ENCODE measurements around the gene LDLRAD3. TPM values are rescaled to one million over a fixed set of nuclear protein-coding genes. Genes with fewer than 3 reads are reported as not detected.

Gene LDLRAD3
- total and polyA plus RNA-seq, 12 donors, result 0.87 to 5.1 (median 1.7) TPM

DNA sequence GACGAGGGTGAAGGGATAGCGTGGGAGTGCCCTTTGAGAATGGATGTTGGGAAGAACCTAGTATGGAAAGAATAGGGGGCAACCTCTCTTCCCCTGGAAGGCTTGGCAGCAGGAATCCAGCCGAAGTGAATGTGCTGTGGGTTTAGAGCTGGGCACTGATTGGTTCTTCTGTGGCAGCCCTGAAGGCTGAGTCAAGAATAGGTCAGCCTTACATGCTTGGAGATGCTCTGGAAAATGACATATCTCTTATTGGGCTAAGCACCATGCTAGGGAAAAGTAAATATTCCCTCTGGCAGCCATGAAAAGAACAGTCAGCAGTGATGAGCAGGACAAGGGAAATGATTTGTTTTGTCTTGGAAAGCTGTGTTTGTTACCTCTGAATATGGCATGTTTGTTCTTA lies 195.9 kb downstream of the LDLRAD3 start:
- intact Hi-C loops (cut with DNase I), result loop anchor here in 7 of 10 donors (10.0 kb wide), 7 partner anchors 95 to 315 kb away; partner anchors contain the start of gene LDLRAD3 (in 1 of the 7)
- H3K27me3 ChIP-seq, result peaks cover 0 to 18% (median 3%) of the 10 kb centered on the region in 7 donors
- no peaks in the 10 kb centered on the region for H3K9me3 ChIP-seq
- H3K27ac ChIP-seq, result no peak overlapping the region
- 89 to 93% methylated on average over 3 of the region's 3 CpGs for WGBS, 2 donors
- no peak overlapping the region for H3K4me3 ChIP-seq
- no peak for ATAC-seq
- H3K36me3 ChIP-seq, result no peaks in the 10 kb centered on the region
- TF ChIP-seq, protein P1, sequence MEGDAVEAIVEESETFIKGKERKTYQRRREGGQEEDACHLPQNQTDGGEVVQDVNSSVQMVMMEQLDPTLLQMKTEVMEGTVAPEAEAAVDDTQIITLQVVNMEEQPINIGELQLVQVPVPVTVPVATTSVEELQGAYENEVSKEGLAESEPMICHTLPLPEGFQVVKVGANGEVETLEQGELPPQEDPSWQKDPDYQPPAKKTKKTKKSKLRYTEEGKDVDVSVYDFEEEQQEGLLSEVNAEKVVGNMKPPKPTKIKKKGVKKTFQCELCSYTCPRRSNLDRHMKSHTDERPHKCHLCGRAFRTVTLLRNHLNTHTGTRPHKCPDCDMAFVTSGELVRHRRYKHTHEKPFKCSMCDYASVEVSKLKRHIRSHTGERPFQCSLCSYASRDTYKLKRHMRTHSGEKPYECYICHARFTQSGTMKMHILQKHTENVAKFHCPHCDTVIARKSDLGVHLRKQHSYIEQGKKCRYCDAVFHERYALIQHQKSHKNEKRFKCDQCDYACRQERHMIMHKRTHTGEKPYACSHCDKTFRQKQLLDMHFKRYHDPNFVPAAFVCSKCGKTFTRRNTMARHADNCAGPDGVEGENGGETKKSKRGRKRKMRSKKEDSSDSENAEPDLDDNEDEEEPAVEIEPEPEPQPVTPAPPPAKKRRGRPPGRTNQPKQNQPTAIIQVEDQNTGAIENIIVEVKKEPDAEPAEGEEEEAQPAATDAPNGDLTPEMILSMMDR (IDR thresholded peaks at IDR 0.05), result no peak
- no peaks in the 10 kb centered on the region for H3K4me1 ChIP-seq
- DNase-seq, result no peak

DNA sequence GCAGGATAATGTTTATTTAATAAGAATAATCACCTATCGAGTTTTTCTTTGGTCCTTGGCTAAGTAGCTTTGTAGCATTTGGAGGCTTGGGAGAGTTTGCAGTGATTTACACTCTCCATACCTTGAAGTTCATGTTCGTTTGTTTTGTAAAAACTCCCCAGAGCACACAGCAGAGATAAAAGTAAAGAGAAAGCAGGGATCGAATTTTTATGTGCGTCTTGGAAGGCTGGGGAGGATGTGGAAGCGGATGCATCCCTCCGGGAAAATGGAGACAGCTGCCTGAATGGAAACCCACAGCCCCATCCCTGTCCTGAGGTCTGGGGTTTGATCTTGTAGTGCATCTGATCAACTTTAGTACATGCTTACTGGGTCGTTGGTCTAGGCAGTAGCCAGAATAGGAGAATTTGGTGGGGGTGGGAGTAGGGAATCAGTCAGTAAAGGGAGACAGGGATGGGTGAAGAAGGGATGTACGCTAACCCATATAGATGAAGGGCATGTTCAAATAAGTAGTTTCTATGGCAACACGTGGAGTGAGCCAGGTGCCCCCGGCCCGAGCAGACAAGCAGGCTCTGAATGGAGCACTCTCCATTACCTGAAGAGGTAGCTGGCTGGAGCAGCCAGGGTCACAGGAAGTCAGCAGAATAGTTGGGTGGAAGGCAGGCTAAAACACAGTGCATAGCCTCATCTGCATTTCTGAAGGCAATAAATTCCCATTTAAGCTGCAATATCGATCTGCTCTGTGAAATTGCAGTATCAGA lies 197.5 kb downstream of the LDLRAD3 start:
- no peaks in the 10 kb centered on the region for H3K4me1 ChIP-seq
- TF ChIP-seq, protein P1 (IDR thresholded peaks at IDR 0.05), result no peak
- H3K9me3 ChIP-seq, result no peaks in the 10 kb centered on the region
- 68 to 75% methylated on average over 12 of the region's 12 CpGs for WGBS, 2 donors
- H3K36me3 ChIP-seq, result no peaks in the 10 kb centered on the region
- H3K4me3 ChIP-seq, result no peak overlapping the region
- intact Hi-C loops (cut with DNase I), result no loop called here
- no peak for DNase-seq
- H3K27ac ChIP-seq, result no peak overlapping the region
- peaks cover 0 to 10% (median 3%) of the 10 kb centered on the region in 7 donors for H3K27me3 ChIP-seq
- no peak for ATAC-seq

DNA sequence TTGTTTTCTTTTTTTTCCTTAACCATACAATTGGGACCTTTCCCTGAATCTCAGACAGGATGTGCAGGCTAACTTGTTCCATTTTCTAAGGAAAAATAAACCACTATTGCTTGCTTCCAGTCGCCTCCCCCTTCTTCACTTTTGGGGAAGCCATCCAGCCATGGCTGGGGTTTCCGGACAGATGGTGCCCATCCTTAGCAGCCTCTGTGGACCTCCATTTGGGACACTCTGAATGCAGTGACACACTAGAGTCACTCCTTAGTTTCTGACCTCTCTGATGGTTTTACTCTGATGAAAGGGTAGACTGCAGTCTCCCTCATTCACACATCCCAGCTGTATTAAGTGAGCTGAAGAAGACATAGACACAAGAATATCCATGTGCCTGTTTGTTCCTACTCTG lies 198.1 kb downstream of the LDLRAD3 start:
- no peak overlapping the region for H3K27ac ChIP-seq
- no peak for DNase-seq
- intact Hi-C loops (cut with DNase I), result no loop called here
- peaks cover 0 to 10% (median 3%) of the 10 kb centered on the region in 7 donors for H3K27me3 ChIP-seq
- ATAC-seq, result no peak
- WGBS, 2 donors, result 81 to 83% methylated on average over 2 of the region's 2 CpGs
- H3K36me3 ChIP-seq, result no peaks in the 10 kb centered on the region
- TF ChIP-seq, protein P1 (IDR thresholded peaks at IDR 0.05), result no peak
- H3K4me3 ChIP-seq, result no peak overlapping the region
- H3K9me3 ChIP-seq, result no peaks in the 10 kb centered on the region
- H3K4me1 ChIP-seq, result no peaks in the 10 kb centered on the region

DNA sequence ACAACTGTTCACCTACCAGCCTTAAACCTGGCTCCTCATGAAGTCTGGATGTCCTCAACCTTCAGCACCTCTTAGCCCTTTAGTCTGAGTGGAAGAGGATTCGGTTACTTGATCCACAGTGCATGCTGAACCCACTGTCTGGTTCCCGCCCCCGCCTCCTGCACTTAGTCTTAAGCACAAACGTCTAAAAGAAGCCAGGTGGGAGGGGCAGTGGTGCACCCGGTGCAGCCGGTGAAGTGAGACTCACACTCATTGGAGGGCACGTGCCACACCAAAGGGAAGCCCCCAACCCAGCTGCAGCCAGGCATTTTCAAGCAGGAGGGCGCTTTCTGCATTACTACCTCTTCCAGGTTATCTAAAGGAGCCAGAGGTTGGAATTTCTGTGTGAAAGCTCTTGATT lies 198.6 kb downstream of the LDLRAD3 start:
- no peak overlapping the region for H3K4me3 ChIP-seq
- no peaks in the 10 kb centered on the region for H3K4me1 ChIP-seq
- no peak overlapping the region for H3K27ac ChIP-seq
- H3K27me3 ChIP-seq, result peaks cover 0 to 10% (median 3%) of the 10 kb centered on the region in 7 donors
- 69 to 72% methylated on average over 8 of the region's 8 CpGs for WGBS, 2 donors
- H3K9me3 ChIP-seq, result no peaks in the 10 kb centered on the region
- H3K36me3 ChIP-seq, result no peaks in the 10 kb centered on the region
- TF ChIP-seq, protein P1 (IDR thresholded peaks at IDR 0.05), result no peak
- DNase-seq (no peak), ATAC-seq (no peak)
- intact Hi-C loops (cut with DNase I), result no loop called here
